Ovary (tissue), 3 donors: ENCODE data around the gene GATAD2A.

Source experiments
- POLR2A ChIP-seq: fragments of 450-650 bp; IDR thresholded peaks from one replicate; pipeline ENCODE4 v1.6.1; 2017; ENCODE audit warnings: antibody characterized with exemption, mild to moderate bottlenecking, moderate library complexity
- TF ChIP-seq, protein P1 (sequence below), 3 donors: fragments of 450-650 bp in 2 of 3; fragments of 200-600 bp in 1 of 3; IDR thresholded peaks; one replicate each; pipeline versions ENCODE4 v1.5.1 to v1.8.0; 2016 to 2022; ENCODE audit warnings: antibody characterized with exemption in 3 of 3, mild to moderate bottlenecking in 1 of 3
- donor health status: DM: no; HTN: no; CAD: no.

DNA sequence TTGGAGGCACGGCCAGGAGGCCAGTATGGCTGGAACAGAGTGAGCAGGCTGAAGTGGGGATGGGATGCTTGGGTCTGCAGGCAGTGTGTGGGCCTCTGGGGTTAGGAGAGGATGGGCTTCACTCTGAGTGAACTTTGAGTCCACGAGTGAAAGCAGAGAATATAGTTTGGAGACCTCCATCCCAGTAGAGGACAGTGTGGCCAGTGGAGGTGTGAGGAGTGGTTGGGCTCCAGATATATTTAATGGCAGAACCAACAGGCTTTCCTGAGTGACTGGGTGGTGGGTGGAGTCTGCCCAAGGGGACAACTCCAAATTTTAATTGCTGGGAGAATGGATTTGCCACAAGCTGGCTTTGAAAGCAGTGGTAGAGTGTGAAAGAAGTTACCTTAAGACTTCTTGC lies 27.3 kb downstream of the GATAD2A start:
- no peak for TF ChIP-seq POLR2A
- TF ChIP-seq, protein P1, sequence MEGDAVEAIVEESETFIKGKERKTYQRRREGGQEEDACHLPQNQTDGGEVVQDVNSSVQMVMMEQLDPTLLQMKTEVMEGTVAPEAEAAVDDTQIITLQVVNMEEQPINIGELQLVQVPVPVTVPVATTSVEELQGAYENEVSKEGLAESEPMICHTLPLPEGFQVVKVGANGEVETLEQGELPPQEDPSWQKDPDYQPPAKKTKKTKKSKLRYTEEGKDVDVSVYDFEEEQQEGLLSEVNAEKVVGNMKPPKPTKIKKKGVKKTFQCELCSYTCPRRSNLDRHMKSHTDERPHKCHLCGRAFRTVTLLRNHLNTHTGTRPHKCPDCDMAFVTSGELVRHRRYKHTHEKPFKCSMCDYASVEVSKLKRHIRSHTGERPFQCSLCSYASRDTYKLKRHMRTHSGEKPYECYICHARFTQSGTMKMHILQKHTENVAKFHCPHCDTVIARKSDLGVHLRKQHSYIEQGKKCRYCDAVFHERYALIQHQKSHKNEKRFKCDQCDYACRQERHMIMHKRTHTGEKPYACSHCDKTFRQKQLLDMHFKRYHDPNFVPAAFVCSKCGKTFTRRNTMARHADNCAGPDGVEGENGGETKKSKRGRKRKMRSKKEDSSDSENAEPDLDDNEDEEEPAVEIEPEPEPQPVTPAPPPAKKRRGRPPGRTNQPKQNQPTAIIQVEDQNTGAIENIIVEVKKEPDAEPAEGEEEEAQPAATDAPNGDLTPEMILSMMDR (IDR thresholded peaks at IDR 0.05), result no peak
